T-helper 2 cell (primary cell): ENCODE results near the gene VWA3A.
"Not testable (repeated sequence)": the region's sequence is repeated elsewhere in the genome, so short reads cannot be mapped to it uniquely, and the experiment has no call there.

Source experiments
- DNase-seq, 5 experiments: peaks; one replicate each; pipeline versions ENCODE4 v3.0.0 to v3.0.0-alpha.2; 2012 to 2022

VWA3A gene

GRCh38 chr16:22139732-22140131 lies 47.4 kb downstream of the VWA3A start:
- DNase-seq, result no peak

DNA sequence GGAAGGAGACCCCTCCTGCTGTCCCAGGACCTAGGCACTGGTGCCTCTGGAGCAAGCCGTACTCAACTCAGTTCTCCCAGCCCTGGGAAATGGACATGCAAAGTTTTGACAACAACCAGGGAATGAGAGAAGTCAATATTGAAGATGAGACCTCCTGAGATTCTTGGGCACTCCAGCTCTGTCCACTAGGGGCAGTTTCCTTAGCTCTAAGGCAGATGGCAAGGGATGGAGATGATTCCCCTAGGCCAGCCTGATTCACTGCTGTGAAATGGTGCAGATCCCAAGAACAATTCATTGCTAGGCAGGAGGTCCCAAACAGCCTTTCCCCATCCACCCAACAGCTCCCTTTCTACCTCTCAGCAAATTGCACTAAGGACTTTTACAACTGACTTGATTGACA lies 49.4 kb downstream of the VWA3A start:
- DNase-seq, result peak in 1 of 5 experiments; percentile 3

GRCh38 chr16:22144520-22144919 lies 52.2 kb downstream of the VWA3A start:
- no peak for DNase-seq

DNA sequence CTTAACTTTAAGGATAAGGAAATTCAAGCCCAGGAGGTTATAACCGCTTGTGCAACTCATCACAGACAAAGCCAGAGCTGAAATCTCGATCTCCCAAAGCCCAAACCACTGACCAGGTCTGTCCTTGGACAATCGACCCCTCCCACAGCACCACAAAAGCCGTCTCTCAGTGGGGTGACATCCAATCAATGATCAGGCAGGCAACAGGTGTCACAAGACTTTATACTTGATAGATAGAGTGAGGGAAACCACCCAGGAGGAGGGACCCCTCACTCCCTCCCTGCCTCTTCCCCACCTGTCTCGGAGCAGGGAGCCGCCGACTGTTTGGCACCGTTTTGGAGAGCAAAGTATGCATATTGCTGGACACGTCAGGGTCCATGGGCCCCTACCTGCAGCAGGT lies 55.5 kb downstream of the VWA3A start:
- no peak for DNase-seq

- no peak for DNase-seq
These were observed 59.1 kb downstream of the VWA3A start for GRCh38 chr16:22151246-22151998.

- no peak for DNase-seq
These were observed 60.0 kb downstream of the VWA3A start for GRCh38 chr16:22152316-22152715.

DNA sequence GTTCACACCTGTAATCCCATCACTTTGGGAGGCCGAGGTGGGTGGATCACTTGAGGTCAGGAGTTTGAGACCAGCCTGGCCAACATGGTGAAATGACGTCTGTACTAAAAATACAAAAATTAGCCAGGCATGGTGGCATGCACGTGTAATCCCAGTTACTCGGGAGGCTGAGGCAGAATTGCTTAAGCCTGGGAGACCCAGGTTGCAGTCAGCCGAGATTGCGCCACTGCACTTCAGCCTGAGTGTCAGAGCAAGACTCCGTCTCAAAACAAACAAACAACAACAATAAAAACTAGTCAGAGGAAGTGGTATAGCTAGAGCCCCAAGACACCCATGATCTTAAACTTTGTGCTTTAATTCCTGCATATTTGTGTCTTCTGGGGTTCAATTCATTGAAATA lies 60.7 kb downstream of the VWA3A start:
- DNase-seq, result not testable (repeated sequence)

DNA sequence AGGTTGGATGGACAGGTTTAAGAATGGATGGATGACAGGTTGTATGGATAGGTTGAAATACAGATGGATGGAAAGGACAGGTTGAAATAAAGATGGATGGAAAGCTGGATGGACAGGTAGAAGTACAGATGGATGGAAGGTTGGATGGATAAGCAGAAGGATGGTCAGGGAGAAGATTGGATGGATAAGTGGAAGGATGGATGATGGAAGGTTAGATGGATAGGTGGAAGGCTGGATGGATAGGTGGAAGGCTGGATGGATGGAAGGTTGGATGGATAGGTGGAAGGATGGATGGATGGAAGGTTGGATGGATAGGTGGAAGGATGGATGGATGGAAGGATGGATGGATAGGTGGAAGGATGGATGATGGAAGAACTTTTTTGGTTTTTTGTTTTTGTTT lies 69.1 kb downstream of the VWA3A start:
- no peak for DNase-seq

DNA sequence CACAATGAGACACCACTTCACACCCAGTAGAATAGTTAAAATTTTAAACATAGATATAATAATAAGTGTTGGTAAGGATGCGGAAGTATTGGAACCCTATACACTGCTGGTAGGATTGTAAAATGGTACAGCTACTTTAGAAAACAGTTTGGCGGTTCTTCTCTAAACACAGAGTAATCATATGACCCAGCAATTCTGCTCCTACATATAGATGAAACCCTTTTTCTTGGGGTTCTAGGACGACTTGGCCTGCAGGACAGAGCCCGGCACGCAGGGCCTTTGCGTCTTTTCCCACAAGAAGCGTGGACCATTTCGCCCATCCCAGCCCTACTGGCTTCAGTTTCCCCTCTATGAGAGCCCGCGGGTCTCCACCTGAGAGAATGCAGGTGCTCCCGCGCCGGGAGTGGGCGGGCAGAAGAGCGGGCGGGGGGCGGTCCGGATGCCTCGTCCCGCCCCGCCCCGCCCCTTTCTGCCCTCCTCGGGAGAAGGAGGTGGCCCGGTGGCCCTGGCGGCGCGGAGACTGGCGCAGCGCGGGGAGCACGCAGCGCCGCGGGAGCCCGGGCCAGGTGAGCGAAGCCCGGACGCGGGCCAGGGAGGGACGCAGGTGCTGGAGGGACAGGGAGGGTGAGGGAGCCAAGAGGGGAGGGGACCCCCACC lies 69.8 kb downstream of the VWA3A start, which contains the start of gene SDR42E2:
TSS of gene SDR42E2 (plus strand) at position 508 of the 657 bp plus-strand sequence. CDS start 3,077 bp downstream, outside the sequence.
- peak in 4 of 5 experiments; percentile 10 to 31 (median 22) for DNase-seq

DNA sequence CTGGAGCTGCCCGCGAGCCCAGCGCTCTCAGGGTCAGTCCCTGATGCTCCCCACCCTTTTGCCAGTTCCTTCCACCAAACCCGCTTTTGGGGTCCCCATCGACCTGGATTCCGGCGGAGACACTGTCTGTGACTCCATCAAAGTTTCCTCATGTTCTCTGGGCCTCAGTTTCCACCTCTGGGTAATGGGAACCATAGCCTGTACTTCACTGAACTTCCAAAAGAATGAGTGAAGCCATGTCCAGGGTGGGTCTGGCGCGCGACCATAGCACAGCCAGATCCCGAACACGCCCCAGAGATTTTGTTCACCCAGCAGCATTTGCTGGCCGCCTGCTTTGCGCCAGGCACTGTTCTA lies 70.3 kb downstream of the VWA3A start:
- DNase-seq, result no peak

GRCh38 chr16:22163806-22164205 lies 71.5 kb downstream of the VWA3A start:
- DNase-seq, result no peak

DNA sequence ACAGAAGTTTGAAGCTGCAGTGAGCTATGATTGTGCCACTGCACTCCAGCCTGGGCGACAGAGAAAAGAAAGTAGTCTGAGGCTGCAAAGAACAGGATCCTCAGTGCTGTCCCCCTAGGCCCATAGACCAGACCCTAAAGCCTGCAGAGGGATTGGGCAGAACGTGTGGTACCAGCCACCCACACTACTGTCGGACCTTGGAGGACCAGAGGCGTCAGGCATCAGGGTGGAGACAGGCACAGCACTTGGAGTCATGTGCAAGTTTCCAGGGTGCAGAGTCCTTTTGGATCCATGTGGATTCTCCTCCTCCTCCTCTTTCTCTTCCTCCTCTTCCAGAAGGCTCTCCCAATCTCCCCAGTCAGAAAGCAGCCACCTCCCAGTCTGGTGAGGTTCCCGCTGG lies 72.1 kb downstream of the VWA3A start:
- no peak for DNase-seq

DNA sequence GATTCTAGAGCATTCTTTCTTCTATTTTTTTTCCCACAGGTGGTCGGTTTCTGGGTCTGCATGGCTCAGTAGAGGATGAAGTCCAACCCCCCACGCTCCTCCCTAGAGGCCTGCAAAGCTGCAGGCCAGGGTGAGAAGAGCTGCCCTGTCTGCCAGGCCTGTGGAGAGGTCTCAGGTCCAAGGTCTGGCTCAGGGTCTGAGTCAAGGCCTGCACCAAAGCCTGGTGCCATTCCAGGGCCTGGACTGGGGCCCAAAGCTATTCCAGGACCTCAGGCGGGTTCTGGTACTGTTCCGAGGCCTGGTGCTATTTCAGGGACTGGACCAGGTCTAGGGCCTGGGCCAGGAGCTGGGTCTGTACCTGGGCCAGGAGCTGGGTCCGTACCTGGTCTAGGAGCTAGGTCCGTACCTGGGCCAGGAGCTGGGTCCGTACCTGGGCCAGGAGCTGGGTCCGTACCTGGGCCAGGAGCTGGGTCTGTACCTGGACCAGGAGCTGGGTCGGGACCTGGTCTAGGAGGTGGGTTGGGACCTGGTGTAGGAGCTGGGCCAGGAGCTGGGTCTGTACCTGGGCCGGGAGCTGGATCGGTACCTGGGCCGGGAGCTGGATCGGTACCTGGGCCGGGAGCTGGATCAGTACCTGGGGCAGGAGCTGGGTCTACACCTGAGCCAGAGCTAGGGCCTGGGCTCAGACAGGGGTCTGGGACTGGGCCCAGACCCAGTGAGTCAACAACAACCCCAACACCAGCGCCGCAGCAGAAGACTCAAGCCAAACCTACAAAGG lies 73.4 kb downstream of the VWA3A start:
- DNase-seq, result no peak

DNA sequence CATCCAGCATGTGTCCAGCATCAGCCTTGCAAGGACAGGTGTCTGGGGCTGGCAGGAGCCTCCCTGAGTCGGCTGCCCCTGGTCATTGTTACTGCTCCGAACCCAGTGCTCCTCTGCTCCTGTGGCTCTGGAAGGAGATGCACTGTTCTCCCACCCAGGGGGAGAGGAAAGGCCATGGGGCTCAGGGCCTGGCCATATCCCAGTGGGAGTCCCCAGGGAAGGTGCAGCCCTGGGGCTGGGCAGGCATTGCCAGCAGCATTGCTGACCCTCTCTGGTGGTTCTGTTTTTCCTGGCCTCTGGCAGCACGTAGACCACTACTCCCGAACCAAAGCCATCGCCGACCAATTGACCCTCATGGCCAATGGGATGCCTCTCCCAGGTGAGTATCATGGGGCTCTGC lies 79.6 kb downstream of the VWA3A start:
- DNase-seq, result no peak

DNA sequence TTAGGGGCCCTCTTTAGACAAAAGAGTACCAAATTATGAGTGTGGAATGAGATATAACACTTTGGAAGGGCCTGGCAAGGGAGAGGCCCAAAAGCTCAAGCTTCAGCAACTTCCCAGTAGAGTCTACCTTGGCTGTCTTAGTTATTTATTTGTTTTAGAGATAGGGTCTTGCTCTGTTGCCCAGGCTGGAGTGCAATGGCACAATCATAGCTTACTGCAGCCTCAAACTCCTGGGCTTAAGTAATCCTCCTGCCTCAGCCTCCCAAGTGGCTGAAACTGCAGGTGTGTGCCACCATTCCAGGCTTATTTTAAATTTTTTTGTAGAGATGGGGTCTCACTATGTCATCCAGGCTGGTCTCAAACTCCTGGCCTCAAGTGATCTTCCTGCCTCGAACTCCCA lies 80.3 kb downstream of the VWA3A start:
- not testable (repeated sequence) for DNase-seq

DNA sequence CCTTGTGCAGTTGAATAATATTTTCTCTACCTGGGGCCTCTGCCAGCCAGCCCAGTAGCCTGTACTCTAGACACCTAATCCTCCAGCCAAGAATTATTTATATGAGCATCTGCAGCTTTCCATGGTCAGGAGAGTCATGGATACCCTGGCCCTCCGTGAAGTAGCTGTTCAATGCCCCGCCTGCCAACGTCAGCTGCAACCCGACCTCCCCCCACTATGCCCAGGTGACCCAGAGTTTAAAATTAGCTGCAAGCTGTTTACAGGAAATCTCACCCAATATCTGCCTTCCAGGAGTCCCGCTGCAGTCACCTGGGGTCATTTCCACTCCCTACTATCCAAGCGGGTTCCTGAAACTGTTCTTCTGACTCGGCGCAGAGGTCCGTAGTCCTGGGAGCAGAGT lies 82.3 kb downstream of the VWA3A start:
- DNase-seq, result no peak

GRCh38 chr16:22177968-22178930 lies 85.9 kb downstream of the VWA3A start:
- DNase-seq, result no peak

- DNase-seq, result no peak
These were observed 89.1 kb downstream of the VWA3A start for GRCh38 chr16:22181426-22181825.

DNA sequence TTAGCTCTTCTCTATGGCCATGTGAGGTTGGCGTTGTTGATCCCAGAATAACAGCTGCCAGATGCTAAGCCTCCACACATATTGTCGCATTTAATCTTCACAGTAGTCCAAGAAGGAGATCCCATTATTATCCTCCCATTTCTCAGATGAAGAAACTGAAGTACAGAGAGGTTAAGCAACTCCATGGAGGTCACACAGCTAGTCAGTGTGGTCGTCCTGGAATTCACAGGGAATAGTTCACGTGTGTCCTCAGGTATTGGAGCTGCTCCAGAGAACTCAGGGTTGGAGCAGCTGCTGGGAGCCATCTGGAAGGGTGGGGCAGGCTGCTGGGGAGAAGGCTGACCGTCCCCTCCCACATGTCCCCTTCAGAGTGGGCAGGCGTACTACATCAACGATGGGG lies 89.5 kb downstream of the VWA3A start:
- DNase-seq, result no peak

GRCh38 chr16:22183335-22183734 lies 91.0 kb downstream of the VWA3A start:
- no peak for DNase-seq

- DNase-seq, result no peak
These were observed 91.7 kb downstream of the VWA3A start for GRCh38 chr16:22183901-22184614.

GRCh38 chr16:22184615-22184968 lies 92.3 kb downstream of the VWA3A start:
- no peak for DNase-seq
